GM19035 (cell line): Measurements from ENCODE around the gene PEX14.

Experiments
- ATAC-seq: cut with Tn5 transposase; IDR thresholded peaks from one replicate; pipeline ENCODE4 v1.9.1; 2021; ENCODE audit not compliant: unreplicated experiment

Gene PEX14

DNA sequence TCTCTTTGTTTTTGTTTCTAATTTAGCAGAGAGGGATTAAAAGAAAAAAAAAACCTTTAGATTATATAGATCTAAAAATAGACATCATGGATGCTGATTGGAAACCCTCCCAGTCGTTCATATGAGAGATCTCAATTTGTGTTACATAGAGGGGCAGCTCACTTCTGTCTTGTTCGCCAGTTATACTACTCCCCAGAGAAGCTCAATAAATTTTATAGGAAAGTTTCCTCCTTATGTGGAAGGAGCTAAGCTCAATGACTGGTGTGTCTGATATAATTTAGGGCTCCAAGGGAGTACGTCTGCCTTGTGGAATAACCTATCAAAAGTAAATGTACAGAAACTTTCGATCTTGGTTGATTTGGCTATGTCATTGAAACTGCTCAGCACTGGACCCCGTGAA, 117.6 kb downstream of the PEX14 start:
- ATAC-seq = no peak

DNA sequence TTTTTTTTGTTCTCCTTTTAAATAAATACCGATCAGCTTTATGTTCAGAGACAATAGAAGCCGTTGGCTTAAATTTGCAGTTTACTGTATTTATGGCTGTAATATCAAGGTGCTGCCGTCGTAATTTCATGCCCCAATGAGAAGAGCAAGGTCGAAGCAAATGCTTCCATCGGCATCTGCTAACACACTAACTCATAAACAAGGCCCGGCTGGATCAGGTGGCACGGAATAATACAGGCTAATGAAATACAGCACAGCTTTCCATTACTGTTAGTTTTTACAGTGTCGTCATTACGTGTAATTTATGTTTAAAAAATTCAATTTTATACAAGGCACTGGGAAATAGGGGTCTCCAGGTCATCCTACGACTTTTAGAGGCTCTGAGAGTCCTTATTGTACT, 119.0 kb downstream of the PEX14 start:
- ATAC-seq = no peak

DNA sequence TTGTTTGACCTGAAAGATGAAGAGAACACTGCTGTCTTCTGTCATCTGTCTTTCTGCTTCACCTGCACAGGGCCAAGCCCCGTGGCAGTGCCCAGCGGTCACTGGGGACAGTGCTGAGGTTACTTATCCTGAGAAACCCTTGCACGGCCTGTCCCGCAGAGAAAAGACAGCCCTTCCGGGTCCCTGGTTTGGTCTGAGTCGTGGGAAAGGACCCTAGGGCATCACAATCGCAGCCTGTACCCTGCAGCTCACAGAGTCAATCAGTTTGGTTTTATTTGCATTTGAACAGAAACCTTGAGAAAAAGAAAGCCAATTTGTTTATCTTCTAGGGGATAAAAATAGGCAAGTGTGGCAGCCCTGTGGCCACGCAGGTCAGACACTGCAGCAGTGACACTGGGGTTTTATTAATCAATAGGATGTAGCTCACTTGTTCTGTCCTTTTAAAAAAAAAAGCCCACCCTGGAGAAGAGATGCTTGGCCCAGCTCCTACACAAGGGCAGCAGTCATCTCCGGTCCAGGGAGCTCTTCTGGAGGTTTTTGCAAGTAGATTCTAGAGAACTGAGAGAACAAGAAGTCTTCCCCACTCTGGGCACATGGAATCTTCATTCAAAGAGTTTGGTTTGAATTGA, 120.0 kb downstream of the PEX14 start:
- ATAC-seq = peak; percentile 62

DNA sequence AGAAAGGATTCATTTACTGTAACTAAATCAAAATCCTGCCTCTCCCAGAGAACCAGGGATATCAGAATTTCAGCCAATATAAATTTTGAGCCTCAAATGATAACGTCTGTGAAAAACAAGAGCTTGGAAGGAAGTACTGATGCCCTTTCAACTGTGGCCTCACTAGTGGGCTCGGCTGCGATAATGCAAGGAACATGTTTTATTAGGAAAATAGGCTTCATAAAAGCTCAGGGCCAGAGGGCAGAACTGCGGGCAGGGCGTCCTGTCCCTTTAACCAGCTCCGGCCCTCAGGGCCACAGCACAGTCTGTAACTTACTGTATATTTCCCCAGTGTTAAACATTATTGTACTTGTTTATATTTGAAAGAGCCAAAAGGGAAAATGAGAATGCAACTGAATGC, 122.0 kb downstream of the PEX14 start:
- no peak for ATAC-seq

DNA sequence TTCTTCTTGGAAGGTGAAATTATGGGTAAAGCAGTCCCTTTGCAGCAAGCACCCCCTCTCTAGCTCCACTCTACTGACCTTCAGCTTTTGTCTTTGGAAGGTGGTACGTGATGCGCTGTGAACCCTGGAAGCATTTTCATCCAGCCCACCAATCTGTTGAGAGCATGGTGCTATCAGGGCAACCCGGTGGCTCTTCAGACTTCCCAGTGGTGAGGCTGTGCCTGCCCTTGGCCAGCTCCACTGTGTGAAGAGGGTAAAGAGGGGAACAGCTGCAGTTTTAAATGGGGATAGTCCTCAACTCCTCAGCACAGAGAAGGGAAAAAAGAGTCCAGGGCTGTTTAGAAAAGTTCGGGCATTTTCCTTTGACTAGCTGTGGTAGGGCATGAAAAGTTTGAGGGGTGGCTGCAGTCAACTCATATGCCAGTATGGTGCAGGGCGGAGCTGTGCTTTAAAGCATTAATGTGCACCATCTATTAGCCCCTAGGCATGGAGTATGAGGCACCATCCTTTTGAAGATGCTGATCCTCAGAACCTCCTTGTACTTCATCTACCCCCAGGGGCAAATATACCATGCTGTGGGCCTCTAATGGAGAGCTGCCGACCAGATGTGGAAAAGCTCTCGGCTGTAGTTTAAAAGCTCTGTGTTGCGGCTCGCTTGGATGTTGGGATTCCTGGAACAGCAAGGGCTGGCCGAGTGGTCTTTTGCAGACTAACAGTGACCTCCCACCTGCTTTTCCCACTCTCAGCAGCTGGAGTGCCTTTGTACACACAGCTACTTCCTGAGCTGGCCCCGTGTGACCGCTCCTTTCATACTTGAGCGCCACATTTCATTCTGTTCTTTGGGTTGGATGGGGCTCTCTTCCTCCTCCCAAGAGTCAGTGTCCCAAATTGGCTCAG, 123.0 kb downstream of the PEX14 start:
- no peak for ATAC-seq

DNA sequence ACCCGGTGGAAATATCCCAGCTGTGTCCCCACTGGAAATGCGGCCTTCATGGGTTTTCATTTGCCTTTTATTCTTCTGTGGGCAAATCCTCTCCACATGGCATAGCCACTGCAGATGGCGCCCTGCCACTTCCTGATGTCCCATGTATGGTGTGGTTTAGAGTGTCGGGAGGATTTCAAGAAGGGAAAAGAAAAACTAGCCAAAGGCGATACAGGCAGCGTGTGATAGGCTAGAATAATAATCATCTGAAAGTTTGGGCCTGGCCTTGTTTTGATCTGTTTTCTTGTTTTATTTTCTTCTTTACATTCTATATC, 123.6 kb downstream of the PEX14 start:
- no peak for ATAC-seq

DNA sequence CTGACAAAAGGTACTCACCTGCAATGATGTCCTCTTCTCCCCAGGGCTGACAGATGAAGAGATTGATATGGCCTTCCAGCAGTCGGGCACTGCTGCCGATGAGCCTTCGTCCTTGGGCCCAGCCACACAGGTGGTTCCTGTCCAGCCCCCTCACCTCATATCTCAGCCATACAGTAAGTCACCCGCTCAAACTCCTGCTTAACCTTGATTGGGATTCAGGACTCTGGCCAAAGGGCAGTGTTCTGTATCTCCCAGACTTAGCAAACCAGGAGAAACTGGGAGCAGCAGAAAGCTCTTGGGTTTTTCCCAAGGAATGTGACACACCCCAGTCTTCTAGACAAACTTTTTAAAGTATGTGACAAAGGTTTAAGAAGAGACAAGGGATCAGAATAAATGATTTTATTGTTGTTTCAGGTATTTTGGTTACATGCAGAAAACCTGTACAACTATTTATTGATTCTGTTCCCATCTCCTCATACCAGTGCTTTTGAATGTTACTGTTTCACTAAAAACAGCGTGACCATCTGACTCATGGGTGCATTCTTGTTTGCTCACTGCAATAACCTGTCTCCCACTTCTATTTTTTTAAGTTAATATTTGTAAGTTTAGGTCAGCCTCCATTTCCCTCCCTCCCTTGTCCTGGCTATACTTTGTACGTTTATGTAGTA, 124.6 kb downstream of the PEX14 start:
- no peak for ATAC-seq

DNA sequence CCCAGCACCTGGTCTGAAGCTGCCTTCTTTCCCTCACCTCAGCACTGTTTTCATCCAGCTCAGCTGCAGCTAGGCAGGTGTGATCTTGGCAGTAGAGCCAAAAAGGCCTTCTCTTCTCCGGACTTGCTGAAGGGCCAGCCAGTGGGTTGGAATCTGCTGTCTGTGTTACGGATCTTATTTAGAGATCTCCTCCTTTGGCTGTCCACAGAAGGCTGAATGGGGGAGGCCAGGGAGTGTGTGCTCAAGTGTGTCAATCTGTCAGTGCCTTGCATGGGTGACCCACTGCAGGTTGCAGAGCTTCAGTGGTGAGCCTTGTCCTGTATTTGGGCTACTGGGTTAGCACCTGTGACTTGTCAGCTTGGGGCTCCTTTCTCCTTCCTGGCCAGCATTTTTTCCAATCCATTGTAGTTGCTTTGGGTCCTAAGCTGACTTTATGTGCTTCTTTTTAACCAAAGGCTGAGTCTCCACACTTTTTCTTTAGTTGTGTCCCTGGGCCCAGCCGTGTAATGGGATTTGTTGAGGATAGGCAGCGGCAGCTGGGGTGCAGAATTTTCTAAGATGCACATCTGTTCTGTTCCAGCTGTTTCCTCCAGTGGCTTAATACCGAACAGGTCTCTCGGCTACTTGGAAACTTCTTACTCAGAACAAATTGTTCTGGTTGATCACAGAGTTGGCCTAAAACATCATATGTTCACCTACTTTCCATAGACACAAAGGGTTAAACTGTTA, 126.8 kb downstream of the PEX14 start:
- ATAC-seq = no peak

DNA sequence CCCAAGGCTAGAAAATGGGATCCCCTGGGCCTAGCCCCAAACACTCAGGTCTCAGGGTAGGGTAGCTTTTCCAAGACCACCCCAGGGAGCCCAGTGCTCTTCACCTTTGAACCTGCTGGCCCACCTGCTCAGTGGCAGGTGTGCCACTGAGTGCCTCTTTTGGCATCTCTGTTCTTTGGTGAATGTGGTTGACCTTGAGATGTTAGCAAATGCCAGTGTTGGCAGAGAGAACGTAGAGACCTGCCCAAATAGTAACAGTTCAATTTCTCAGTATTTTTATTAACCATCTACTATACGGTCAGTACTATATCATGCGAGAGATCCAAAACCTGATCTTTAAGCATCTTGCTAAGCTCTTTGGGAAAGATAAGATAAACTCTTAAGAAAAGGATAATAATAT, 128.2 kb downstream of the PEX14 start:
- ATAC-seq = no peak

DNA sequence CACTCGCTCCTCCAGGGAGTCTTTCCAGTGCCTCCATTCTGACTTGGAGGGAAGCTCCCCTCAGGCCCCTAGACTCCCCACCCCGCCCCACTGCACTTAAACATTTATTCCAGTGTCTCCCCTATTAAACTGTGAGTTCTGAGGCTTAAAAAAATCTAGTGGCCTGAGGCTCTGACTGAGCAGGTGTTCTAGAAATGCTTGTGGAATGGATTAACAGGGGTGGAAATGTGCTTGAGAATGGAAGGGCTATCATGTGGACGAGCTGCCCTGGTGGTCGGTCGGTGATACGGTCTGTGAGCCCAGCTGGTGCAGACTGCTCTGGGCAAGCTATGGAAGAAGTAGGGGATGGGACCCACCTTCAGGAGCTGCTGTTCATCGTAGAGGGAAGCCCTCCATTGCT, 130.2 kb downstream of the PEX14 start:
- no peak for ATAC-seq

DNA sequence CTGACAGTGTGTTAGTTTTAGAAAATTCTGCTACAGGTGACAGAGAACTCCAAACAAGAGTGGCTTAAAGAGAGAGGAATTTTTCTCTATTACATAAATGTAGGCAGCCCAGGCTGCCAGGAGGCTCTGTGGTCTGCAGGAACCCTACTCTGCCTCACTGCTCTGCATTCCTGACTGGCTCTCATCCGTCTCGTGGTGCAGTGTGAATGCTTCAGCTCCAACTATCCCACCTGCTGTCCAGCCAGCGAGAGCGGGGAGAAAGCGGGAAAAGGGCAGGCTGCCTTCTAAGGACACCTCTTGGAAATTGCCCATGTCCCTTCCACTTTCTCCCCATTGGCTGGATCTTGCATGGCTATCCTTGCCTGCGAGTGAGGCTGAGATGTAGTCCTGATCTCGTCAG, 131.3 kb downstream of the PEX14 start:
- ATAC-seq = no peak

DNA sequence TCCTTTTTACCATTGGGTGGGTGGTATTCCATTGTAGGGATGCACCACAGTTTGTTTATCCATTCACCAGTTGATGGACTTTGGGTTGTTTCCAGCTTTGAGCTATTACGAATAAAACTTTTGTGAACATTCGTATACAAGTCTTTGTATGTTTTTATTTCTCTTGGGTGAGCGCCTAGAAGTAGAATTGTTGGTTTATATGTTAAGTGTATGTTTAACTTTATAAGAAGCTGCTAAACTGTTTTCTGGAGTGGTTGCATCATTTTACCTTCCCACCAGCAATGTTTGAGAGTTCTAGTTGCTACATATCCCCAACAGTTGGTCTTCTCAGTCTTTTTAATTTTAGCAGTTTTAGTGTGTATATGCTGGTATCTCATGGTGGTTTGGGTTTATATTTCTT, 132.5 kb downstream of the PEX14 start:
- ATAC-seq = no peak

DNA sequence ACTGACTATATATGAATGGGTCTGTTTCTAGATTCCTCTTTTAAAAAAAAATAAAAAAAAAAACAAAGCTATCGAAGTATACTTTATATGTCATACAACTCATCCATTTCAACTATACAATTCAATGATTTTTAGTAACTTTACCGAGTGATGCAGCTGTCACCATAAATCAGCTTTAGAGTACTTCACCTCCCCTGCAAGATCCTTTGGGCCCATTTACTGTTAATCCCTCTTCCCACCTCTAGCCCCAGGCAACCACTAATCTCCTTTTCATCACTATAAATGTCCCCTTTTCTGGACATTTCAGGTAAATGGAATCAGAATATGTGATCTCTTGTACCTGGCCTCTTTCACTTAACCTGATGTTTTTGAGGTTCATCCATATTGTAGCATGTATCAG, 133.9 kb downstream of the PEX14 start:
- ATAC-seq = no peak

DNA sequence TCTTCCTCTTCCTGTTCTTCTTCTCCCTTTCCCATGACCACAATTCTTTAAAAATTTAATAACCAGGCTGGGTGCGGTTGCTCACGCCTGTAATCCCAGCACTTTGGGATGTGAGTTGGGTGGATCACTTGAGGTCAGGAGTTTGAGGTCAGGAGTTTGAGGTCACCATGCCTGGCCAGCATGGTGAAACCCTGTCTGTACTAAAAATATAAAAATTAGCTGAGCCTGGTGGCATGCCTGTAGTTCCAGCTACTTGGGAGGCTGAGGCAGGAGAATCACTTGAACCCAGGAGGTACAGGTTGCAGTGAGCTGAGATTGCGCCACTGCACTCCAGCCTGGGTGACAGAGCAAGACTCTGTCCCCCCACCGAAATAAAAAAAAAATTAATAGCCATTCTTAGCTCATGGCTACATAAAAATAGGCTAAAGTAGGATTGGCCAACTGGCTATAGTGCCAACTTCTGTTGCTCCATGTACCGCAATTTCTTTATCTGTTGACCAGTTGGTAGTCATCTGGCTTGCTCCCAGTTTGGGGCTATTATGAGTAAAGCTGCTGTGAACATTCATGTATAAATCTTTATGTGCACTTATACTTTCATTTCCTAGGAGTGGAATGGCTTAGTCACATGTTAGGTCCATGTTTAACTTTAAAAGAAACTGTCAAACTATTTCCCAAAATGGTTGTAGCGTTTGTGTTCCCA, 136.3 kb downstream of the PEX14 start:
- ATAC-seq = no peak

DNA sequence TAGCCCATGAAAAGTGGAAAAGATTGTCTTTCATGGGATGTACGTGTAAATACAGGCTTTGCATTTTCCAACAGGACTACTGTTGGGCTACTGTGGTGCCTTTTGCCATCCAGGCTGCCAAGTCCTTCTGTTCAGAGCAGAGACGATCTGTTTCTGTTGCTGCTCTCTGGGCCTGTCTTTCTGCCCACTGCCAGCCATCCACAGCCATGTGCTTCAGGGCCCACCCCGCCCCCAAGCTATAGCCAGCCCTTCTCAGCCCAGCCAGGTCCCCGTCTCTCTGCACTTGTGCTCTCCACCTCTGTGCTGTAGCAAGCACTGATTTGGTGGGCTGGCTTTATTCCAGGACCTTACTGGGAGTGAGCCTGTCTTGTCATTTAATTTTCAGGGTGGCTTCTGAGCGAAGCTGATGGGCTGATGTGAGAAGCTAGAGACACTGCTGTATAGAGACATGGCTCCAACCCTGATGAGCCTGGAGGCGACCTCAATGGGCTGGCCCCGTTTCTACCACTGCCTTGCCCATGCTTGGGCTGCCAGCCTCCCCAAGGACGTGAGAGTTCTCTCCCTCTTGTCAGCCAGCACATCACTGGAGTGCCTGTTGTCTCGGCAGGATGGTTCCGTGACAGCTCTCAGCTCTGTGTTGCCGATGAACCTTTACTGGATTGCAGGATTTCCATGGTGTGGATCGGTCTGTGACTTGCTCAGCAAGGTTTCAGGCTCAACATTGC, 137.8 kb downstream of the PEX14 start:
- ATAC-seq = no peak

DNA sequence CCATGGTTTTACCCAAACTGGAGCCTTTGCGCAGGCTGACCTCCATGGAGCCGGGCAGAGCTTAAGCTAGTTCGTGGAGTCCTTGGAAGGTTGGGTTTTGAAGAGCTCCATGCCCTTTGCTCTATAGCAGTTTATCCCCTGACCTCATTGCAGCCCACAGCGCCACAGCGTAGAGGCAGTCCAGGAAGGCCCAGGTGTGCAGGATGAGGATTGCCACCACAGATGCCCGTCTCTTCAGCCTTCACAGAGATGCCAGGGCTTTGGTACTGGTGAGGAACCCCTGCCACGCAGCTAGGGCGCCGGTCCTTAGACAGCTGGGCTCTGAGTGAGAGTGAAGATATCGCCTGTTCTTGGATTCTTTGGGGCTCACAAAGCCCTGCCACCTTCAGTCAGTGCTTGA, 138.6 kb downstream of the PEX14 start:
- no peak for ATAC-seq

DNA sequence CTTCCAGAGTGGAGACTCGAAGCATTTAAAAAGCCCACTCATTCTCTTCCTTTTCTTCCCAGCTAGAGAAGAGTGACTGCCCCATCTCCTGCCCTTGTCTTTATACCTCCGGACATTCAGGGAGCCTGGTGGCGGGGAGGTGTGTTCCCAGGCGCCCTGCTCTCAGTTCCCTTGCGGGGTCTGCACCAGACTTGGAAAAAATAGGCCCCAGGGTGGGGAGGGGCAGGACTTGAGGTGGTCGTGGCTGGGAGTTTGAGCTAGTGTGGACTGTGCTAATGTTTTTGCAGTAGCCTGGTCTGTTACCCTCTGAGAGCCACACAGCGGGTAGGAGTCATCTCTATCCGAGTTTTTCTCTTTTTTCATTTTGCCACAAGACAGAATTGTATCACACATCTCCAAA, 139.1 kb downstream of the PEX14 start:
- no peak for ATAC-seq

DNA sequence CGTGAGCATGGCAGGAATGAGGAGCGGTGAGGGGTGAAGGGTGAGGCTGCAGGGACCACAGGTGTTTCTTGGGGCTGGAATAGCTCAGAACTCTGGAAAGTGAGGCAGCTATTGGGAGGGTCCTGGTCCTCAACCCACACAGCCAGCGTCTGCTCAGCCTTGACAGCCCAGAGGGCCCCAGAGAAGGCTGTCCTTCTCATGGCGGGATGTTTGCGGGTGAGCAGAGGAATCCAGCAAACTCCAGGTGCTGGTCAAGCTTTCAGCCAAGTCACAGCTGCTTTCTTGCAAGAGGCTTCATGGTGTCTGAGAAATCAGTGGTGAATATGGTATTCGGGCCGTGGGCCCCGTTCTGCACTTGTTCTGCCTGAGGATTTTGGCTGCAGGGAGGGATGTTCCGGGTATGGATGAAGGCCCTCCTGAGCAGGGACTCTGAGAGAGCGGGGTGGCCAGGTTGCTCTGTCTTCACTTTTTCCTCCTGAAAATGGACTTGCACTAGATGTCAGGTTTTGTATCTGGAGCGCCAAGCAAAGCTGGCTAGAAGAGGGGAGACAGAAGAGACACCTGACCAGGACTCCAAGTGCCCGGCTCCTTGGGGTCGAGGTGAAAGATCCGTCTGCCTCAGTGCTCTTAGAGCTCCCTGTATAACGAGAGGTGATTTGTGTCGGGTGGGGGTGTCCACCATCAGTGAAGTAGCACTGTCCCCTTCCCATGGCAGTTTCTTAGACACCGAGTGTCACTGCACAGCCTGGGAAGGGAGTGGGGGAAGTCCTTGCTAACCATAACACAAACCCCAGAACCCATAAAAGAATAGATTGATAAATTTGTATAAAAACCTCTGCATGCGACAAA, 139.9 kb downstream of the PEX14 start:
- no peak for ATAC-seq

DNA sequence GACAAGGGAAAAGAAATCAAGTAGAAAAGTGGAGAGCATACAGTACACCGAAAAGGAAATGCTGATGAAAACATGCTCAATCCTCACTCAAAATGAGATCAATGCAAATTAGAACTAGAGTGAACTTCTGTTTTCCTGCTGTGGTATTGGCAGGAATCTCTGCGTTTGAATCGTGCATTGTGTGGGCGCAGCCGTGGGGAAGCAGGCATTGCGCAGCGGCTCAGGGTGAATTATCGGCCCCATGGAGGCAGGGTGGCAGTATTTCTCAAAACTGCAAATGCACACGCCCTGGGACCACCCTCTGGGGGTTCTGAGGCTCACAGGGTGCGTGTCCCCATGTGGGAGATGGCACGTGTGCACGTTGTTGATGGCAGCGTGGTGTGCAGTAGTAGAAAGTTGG, 140.6 kb downstream of the PEX14 start:
- no peak for ATAC-seq
